K562 (cell line): Measurements from ENCODE around the gene SLC26A11. TPM values are rescaled to one million over a fixed set of nuclear protein-coding genes. Genes with fewer than 3 reads are reported as not detected.
A peak's percentile ranks its signal among the peaks of the same experiment; 100 is the strongest.

Experiments used
- ATAC-seq: fragments of 200-7000 bp; cut with Tn5 transposase; 3 replicates; pipeline ENCODE4 v1.9.1; 2020; ENCODE audit warnings: moderate library complexity
- BruUV-seq: library from RNA; stranded (reverse); fragments of 400-500 nt; replicated peaks from 2 replicates; lab custom pipeline; 2021; lab: Mats Ljungman, UMichigan
- CTCF ChIA-PET: fragments of 300-600 bp; formaldehyde crosslinking; extraction: SDS; loops from one replicate; lab custom pipeline; 2021; ENCODE audit warnings: low intra/inter-chr PET ratio; lab: Yijun Ruan, JAX
- POLR2A ChIA-PET: fragments of 300-600, 350-650 bp; sonication (Branson Sonifier 250); formaldehyde crosslinking; extraction: SDS; loops from one replicate; lab custom pipeline; 2021; ENCODE audit warnings: antibody characterized with exemption, inconsistent platforms; lab: Yijun Ruan, JAX
- DNase-seq, 4 experiments: peaks; one replicate each; pipeline versions ENCODE4 v3.0.0 to v3.0.0-alpha.2; 2011 to 2018; ENCODE audit warnings: low spot score in 3 of 4, mixed read lengths in 3 of 4; ENCODE audit errors: extremely low read depth in 1 of 4
- FAIRE-seq: peaks from 2 replicates; lab custom pipeline; 2011; peaks lifted over from hg19 to GRCh38; lab: Jason Lieb, UNC
- H2AFZ ChIP-seq: 2 replicates; pipeline ENCODE4 v1.6.0; 2011; ENCODE audit warnings: low read depth, low read length, control low read depth, inconsistent platforms
- H3K27ac ChIP-seq: fragments of 200-600 bp; 3 replicates; pipeline ENCODE4 v1.8.0; 2011; ENCODE audit warnings: low read depth, mild to moderate bottlenecking, control low read depth, inconsistent platforms, low read length, moderate library complexity, mixed read lengths; ENCODE audit errors: extremely low read depth
- H3K27me3 ChIP-seq, 2 experiments: fragments of 300-600 bp in 1 of 2; 2 replicates in 1 of 2; 3 replicates in 1 of 2; pipeline versions ENCODE4 v1.6.0 to v1.8.0; 2011; ENCODE audit warnings: inconsistent platforms in 2 of 2, low read length in 2 of 2, mild to moderate bottlenecking in 1 of 2, mixed read lengths in 1 of 2, moderate library complexity in 1 of 2; ENCODE audit not compliant: control insufficient read depth in 2 of 2, insufficient read depth in 2 of 2
- H3K36me3 ChIP-seq: fragments of 300-600 bp; 3 replicates; pipeline ENCODE4 v1.8.0; 2011; ENCODE audit warnings: mild to moderate bottlenecking, low read length, inconsistent platforms; ENCODE audit not compliant: control insufficient read depth, insufficient read depth
- H3K4me1 ChIP-seq, 2 experiments: fragments of 200-600 bp in 1 of 2; replicated peaks in 1 of 2; 2 replicates in 1 of 2; 3 replicates in 1 of 2; pipeline versions ENCODE4 v1.5.1 to v1.8.0; 2011; ENCODE audit warnings: inconsistent platforms in 2 of 2, low read length in 2 of 2, mild to moderate bottlenecking in 1 of 2, mixed read lengths in 1 of 2, moderate library complexity in 1 of 2; ENCODE audit not compliant: control insufficient read depth in 2 of 2, insufficient read depth in 2 of 2
- H3K4me2 ChIP-seq: 2 replicates; pipeline ENCODE4 v1.6.1; 2011; ENCODE audit warnings: low read length, control low read depth, inconsistent platforms, mixed read lengths; ENCODE audit not compliant: insufficient read depth
- H3K4me3 ChIP-seq: fragments of 200-600 bp; sonication (generic), shearing (Covaris generic); 2 replicates; pipeline ENCODE4 v1.5.1; 2016; ENCODE audit warnings: control low read depth, inconsistent platforms
- H3K79me2 ChIP-seq: fragments of 200-600 bp; 3 replicates; pipeline ENCODE4 v1.8.0; 2011; ENCODE audit warnings: low read length, inconsistent platforms; ENCODE audit not compliant: control insufficient read depth, insufficient read depth
- H3K9ac ChIP-seq, 2 experiments: 2 replicates each; pipeline versions ENCODE4 v1.6.0 to v1.6.1; 2011; ENCODE audit warnings: low read depth in 2 of 2, low read length in 2 of 2, control low read depth in 1 of 2, inconsistent platforms in 1 of 2, mild to moderate bottlenecking in 1 of 2, mixed read lengths in 1 of 2; ENCODE audit not compliant: insufficient read depth in 1 of 2
- H3K9me1 ChIP-seq: one replicate; pipeline ENCODE4 v1.6.0; 2011; ENCODE audit warnings: inconsistent platforms, mild to moderate bottlenecking, low read length, moderate library complexity; ENCODE audit not compliant: control insufficient read depth, insufficient read depth
- H3K9me3 ChIP-seq: replicated peaks from 2 replicates; pipeline ENCODE4 v1.5.1; 2011; ENCODE audit warnings: low read depth, low read length, inconsistent platforms; ENCODE audit not compliant: control insufficient read depth, insufficient read depth
- H4K20me1 ChIP-seq: replicated peaks from 2 replicates; pipeline ENCODE4 v1.6.1; 2011; ENCODE audit warnings: low read length, inconsistent platforms, mixed read lengths; ENCODE audit not compliant: control insufficient read depth, insufficient read depth
- BCOR ChIP-seq: fragments of 450-650 bp; IDR thresholded peaks from 2 replicates; pipeline ENCODE4 v1.6.1; 2016
- BMI1 ChIP-seq: fragments of 150-350 bp; IDR thresholded peaks from 2 replicates; pipeline ENCODE4 v1.6.1; 2014; ENCODE audit warnings: low read length
- CC2D1A ChIP-seq: fragments of 450-650 bp; IDR thresholded peaks from 2 replicates; pipeline ENCODE4 v1.6.1; 2017; ENCODE audit warnings: mild to moderate bottlenecking
- CXXC5 ChIP-seq: fragments of 250-450 bp; sonication (Bioruptor Pico); IDR thresholded peaks from 2 replicates; pipeline ENCODE4 v1.8.0; 2022; ENCODE audit warnings: inconsistent platforms, mild to moderate bottlenecking, moderate library complexity
- ETV1 ChIP-seq: fragments of 450-650 bp; conservative IDR thresholded peaks from 2 replicates; pipeline ENCODE4 v1.6.1; 2016; ENCODE audit warnings: missing genetic modification characterization, control low read depth, low read depth, missing compliant biosample characterization
- MCM2 ChIP-seq: fragments of 450-650 bp; IDR thresholded peaks from 2 replicates; pipeline ENCODE4 v1.6.1; 2017; ENCODE audit warnings: low read depth, mild to moderate bottlenecking
- NBN ChIP-seq: fragments of 450-650 bp; IDR thresholded peaks from 2 replicates; pipeline ENCODE4 v1.6.1; 2016; ENCODE audit warnings: low read depth, mild to moderate bottlenecking
- PHF21A ChIP-seq: fragments of 450-650 bp; IDR thresholded peaks from 2 replicates; pipeline ENCODE4 v1.6.1; 2017; ENCODE audit warnings: low read depth, borderline replicate concordance
- RAD21 ChIP-seq, 2 experiments: fragments of 250-450 bp in 1 of 2; fragments of 450-650 bp in 1 of 2; sonication (Bioruptor Pico) in 1 of 2; formaldehyde crosslinking in 1 of 2; IDR thresholded peaks in 1 of 2; conservative IDR thresholded peaks in 1 of 2; 2 replicates each; pipeline versions ENCODE4 v1.4.0 to v1.8.0; 2020 to 2022; ENCODE audit warnings: mild to moderate bottlenecking in 2 of 2, moderate library complexity in 1 of 2
- USF1 ChIP-seq: sonication (generic); formaldehyde crosslinking; IDR thresholded peaks from 2 replicates; pipeline ENCODE4 v1.9.0; 2022; ENCODE audit warnings: mild to moderate bottlenecking, missing genetic modification reagents
- ZNF12 ChIP-seq: sonication (generic); formaldehyde crosslinking; IDR thresholded peaks from 2 replicates; pipeline ENCODE4 v1.4.0; 2020; ENCODE audit warnings: mild to moderate bottlenecking, missing genetic modification reagents
- ZNF212 ChIP-seq: fragments of 450-650 bp; formaldehyde crosslinking; IDR thresholded peaks from 2 replicates; pipeline ENCODE4 v1.4.0; 2020; ENCODE audit warnings: mild to moderate bottlenecking
- WGBS: fragments of 100-300 bp; shearing (Covaris generic); methylation state at CpG from one replicate; pipeline ENCODE4 v1.1.6; 2016; ENCODE audit warnings: low coverage, mixed read lengths; ENCODE audit not compliant: insufficient coverage; ENCODE audit errors: missing lambda C conversion rate; 5-methylcytosine and 5-hydroxymethylcytosine counted together
- in situ Hi-C: fragments of 300-500 bp; cut with MboI; formaldehyde crosslinking; loops from 4 replicates; pipeline ENCODE4 v1.15.0; 2018; ENCODE audit warnings: inconsistent platforms, mixed read lengths
- intact Hi-C: fragments of 100-400 bp; cut with micrococcal nuclease; formaldehyde crosslinking; loops from 2 replicates; pipeline ENCODE4 v1.14.2; 2022
- polyA plus RNA-seq, 8 experiments: library from polyadenylated mRNA; depleted of rRNA in 4 of 8; stranded (reverse) in 5 of 8; unstranded in 3 of 8; fragments of >200 nt; fragmentation: Nextera tagmentation in 2 of 8; fragmentation: Illumina TruSeq in 1 of 8; extraction: Ambion mirVana in 2 of 8; extraction: Trizol in 1 of 8; gene quantifications; 2 replicates each; pipeline versions ENCODE4 v1.2.1 to v1.2.3, GENCODE V29; 2011 to 2014; ENCODE audit warnings: inconsistent platforms in 1 of 8, missing spikeins in 1 of 8
- total RNA-seq, 7 experiments: library from RNA; depleted of rRNA in 6 of 7; stranded (reverse); fragments of >200 nt in 6 of 7; fragmentation: Illumina TruSeq in 2 of 7; extraction: Trizol in 2 of 7; gene quantifications; 2 replicates each; pipeline versions ENCODE4 v1.2.1 to v1.2.3, GENCODE V29; 2011 to 2021; ENCODE audit warnings: low replicate concordance in 1 of 7
- TF ChIP-seq, protein P1 (sequence below), 2 experiments: fragments of 450-650 bp; IDR thresholded peaks; 2 replicates each; pipeline ENCODE4 v1.6.1; 2018; ENCODE audit warnings: mild to moderate bottlenecking in 2 of 2, low read depth in 1 of 2; ENCODE audit not compliant: partially characterized antibody in 2 of 2

The SLC26A11 gene
- total and polyA plus RNA-seq, 9 of the 15 experiments (the other 6 are each of a cell fraction or from before 2014, with no cell fraction given) = 0.06 to 3.1 (median 1.2) TPM; not detected in 1

- peaks cover 33 to 57% of the 10 kb centered on the region in 2 experiments for H3K4me1 ChIP-seq
- no peak overlapping the region for H3K4me3 ChIP-seq
- FAIRE-seq (peak; percentile 62), ATAC-seq (peak; percentile 5), DNase-seq (peak in 2 of 4 experiments; percentile 49 to 70)
- in situ Hi-C loops (no loop called here), intact Hi-C loops (no loop called here)
- WGBS = 76% methylated on average over 16 of the region's 19 CpGs
- H3K9ac ChIP-seq = peak overlapping the region in 1 of 2 experiments; percentile 70; a peak in 2 of 4 replicates
- no peak overlapping the region for H2AFZ ChIP-seq
- no peaks in the 10 kb centered on the region for H3K9me3 ChIP-seq
- no peaks in the 10 kb centered on the region for H4K20me1 ChIP-seq
- H3K27me3 ChIP-seq = no peaks in the 10 kb centered on the region
- ChIA-PET POLR2A (interaction anchor here (0.6 to 1.3 kb wide), 2 partner anchors 21 to 175 kb away, joined by 4 to 6 read pairs; no protein-coding TSS in a partner anchor), CTCF (no interaction called here)
- H3K9me1 ChIP-seq = no peaks in the 10 kb centered on the region
- no TSS peak for BruUV-seq
- H3K27ac ChIP-seq = no peak overlapping the region
- peaks cover 27% of the 10 kb centered on the region for H3K79me2 ChIP-seq
- H3K36me3 ChIP-seq = peaks cover 16% of the 10 kb centered on the region; the same call in 2 of the 3 replicates
- peak overlapping the region; percentile 19; the same call in 1 of the 2 replicates for H3K4me2 ChIP-seq
- TF ChIP-seq RAD21 (CRISPR knock-in tag; conservative IDR thresholded peaks at IDR 0.05 in 1 of 2, IDR thresholded peaks at IDR 0.05 in 1 of 2) = peak in 1 of 2 experiments; percentile 35; a peak in 3 of 4 replicates
- TF ChIP-seq ZNF212 (CRISPR knock-in tag) = no peak
- peak; percentile 15; the same call in 1 of the 2 replicates for TF ChIP-seq CXXC5 (CRISPR knock-in tag)
- peak; percentile 84 for TF ChIP-seq USF1 (CRISPR knock-in tag)
- no peak for TF ChIP-seq CC2D1A
- TF ChIP-seq PHF21A = peak; percentile 85; the same call in 1 of the 2 replicates
- no peak for TF ChIP-seq BMI1
- TF ChIP-seq ETV1 (tag) = 0 out of 2 replicates have a peak, but pooled peaks have one; percentile 28
- no peak for TF ChIP-seq BCOR
- no peak for TF ChIP-seq NBN
- no peak for TF ChIP-seq MCM2
- no peak for TF ChIP-seq ZNF12 (CRISPR knock-in tag)
- TF ChIP-seq, protein P1, sequence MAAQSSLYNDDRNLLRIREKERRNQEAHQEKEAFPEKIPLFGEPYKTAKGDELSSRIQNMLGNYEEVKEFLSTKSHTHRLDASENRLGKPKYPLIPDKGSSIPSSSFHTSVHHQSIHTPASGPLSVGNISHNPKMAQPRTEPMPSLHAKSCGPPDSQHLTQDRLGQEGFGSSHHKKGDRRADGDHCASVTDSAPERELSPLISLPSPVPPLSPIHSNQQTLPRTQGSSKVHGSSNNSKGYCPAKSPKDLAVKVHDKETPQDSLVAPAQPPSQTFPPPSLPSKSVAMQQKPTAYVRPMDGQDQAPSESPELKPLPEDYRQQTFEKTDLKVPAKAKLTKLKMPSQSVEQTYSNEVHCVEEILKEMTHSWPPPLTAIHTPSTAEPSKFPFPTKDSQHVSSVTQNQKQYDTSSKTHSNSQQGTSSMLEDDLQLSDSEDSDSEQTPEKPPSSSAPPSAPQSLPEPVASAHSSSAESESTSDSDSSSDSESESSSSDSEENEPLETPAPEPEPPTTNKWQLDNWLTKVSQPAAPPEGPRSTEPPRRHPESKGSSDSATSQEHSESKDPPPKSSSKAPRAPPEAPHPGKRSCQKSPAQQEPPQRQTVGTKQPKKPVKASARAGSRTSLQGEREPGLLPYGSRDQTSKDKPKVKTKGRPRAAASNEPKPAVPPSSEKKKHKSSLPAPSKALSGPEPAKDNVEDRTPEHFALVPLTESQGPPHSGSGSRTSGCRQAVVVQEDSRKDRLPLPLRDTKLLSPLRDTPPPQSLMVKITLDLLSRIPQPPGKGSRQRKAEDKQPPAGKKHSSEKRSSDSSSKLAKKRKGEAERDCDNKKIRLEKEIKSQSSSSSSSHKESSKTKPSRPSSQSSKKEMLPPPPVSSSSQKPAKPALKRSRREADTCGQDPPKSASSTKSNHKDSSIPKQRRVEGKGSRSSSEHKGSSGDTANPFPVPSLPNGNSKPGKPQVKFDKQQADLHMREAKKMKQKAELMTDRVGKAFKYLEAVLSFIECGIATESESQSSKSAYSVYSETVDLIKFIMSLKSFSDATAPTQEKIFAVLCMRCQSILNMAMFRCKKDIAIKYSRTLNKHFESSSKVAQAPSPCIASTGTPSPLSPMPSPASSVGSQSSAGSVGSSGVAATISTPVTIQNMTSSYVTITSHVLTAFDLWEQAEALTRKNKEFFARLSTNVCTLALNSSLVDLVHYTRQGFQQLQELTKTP (IDR thresholded peaks at IDR 0.05; ENCODE audit: low read depth in 1 of 2, partially characterized antibody in 2 of 2) = no peak
Observed at GRCh38 chr17:80263253-80264204, 43.3 kb downstream of the SLC26A11 start.
